Esophagus muscularis mucosa (tissue), 4 donors: Measurements from ENCODE around the gene GATC.

Experiments
- EP300 ChIP-seq: sonication (generic); formaldehyde crosslinking; IDR thresholded peaks from one replicate; pipeline ENCODE4 v1.6.1; 2017; ENCODE audit warnings: antibody characterized with exemption
- POLR2A ChIP-seq: fragments of 450-650 bp; IDR thresholded peaks from one replicate; pipeline ENCODE4 v1.6.1; 2017; ENCODE audit warnings: antibody characterized with exemption, moderate library complexity, mild to moderate bottlenecking, low read depth
- POLR2AphosphoS5 ChIP-seq, 2 donors: sonication (generic); formaldehyde crosslinking; IDR thresholded peaks; one replicate each; pipeline ENCODE4 v1.6.1; 2017; ENCODE audit warnings: antibody characterized with exemption in 2 of 2
- TF ChIP-seq, protein P1 (sequence below), 3 experiments: fragments of 200-600 bp in 2 of 3; fragments of 450-650 bp in 1 of 3; sonication (generic) in 2 of 3; IDR thresholded peaks; one replicate each; pipeline ENCODE4 v1.5.1; 2017 to 2019; ENCODE audit warnings: antibody characterized with exemption in 3 of 3, mild to moderate bottlenecking in 2 of 3, moderate library complexity in 1 of 3

DNA sequence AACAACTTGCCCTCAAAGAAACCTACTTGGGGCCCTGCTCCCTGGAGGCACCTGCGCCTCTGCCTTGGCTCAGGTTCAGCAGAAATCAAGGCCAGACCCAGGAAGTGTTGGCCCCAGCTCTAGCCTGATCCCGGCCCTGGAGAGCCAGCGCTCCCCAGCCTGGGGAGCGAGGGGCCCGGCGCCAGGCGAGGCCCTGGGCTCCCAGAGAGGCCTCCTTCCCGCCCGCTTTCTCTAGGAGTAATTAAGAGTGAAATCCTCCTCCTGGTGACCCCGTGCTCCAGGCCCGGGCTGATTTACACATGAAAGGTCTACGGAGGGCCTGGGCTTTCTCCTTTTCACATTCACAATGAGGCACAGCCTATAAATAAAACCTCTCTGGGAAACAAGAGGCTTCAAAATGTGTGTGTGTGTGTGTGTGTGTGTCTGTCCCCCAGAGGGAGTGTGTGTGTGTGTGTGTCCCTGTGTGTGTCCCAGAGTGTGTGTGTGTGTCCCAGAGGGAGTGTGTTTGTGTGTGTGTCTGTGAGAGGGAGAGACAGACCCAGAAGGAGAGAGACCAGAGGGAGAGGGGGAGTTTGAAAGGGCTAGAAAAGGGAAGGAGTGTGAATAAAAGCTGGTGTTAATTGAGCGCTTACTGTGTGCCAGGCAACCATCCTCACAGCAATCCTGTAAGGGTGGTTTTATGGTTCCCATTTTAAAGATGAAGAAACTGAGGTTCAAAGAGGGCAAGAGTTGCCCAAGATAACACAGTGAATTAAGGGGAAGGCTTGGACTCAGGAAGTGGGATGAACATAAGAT lies 32.1 kb upstream of the GATC start:
- TF ChIP-seq, protein P1, sequence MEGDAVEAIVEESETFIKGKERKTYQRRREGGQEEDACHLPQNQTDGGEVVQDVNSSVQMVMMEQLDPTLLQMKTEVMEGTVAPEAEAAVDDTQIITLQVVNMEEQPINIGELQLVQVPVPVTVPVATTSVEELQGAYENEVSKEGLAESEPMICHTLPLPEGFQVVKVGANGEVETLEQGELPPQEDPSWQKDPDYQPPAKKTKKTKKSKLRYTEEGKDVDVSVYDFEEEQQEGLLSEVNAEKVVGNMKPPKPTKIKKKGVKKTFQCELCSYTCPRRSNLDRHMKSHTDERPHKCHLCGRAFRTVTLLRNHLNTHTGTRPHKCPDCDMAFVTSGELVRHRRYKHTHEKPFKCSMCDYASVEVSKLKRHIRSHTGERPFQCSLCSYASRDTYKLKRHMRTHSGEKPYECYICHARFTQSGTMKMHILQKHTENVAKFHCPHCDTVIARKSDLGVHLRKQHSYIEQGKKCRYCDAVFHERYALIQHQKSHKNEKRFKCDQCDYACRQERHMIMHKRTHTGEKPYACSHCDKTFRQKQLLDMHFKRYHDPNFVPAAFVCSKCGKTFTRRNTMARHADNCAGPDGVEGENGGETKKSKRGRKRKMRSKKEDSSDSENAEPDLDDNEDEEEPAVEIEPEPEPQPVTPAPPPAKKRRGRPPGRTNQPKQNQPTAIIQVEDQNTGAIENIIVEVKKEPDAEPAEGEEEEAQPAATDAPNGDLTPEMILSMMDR (IDR thresholded peaks at IDR 0.05) = no peak
- TF ChIP-seq POLR2A (no peak), EP300 (no peak), POLR2AphosphoS5 (IDR thresholded peaks at IDR 0.05) (no peak)
